ENCODE data around the gene ERC2. TPM values are rescaled to one million over a fixed set of nuclear protein-coding genes. Genes with fewer than 3 reads are reported as not detected.
"Not testable (repeated sequence)": the region's sequence is repeated elsewhere in the genome, so short reads cannot be mapped to it uniquely, and the experiment has no call there.

The ERC2 gene
- total and polyA plus RNA-seq, 2 donors (not counting 3 experiments of a cell fraction or from before 2014, with no cell fraction given), result 5.6 to 15.5 TPM

DNA sequence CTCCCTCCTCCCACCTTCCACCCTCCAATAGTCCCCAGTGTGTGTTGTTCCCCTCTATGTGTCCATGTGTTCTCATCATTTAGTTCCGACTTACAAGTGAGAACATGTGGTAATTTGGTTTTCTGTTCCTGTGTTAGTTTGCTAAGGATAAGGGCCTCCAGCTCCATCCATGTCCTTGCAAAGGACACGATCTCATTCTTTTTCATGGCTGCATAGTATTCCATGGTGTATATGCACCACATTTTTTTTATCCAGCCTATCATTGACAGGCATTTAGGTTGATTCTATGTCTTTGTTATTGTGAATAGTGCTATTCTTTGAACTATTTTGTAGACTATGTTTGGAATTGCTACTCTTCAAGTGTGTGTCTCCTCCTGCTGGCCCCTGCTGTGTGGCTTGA, 206.4 kb downstream of the ERC2 start:
- intact Hi-C loops (cut with micrococcal nuclease); dilution Hi-C loops (cut with MboI; ENCODE audit: extremely low pct_ligation_motif_present, low sequenced_read_pairs); H3K9ac ChIP-seq (replicated peaks; ENCODE audit: extremely low read depth, insufficient read depth, low read length); H3K4me3 ChIP-seq (replicated peaks in 1 of 3; ENCODE audit: insufficient read depth in 1 of 3, low read depth in 1 of 3, low read length in 3 of 3); H3K9me1 ChIP-seq (replicated peaks; ENCODE audit: control insufficient read depth, extremely low read depth, insufficient read depth, low read length); H4K20me1 ChIP-seq (replicated peaks; ENCODE audit: control insufficient read depth, extremely low read depth, insufficient read depth, low read length); H3K9me3 ChIP-seq (replicated peaks; ENCODE audit: control insufficient read depth, insufficient read depth, low read length); BruUV-seq (replicated peaks); POLR2A ChIA-PET; H3K27me3 ChIP-seq (ENCODE audit: control insufficient read depth in 2 of 2, insufficient read depth in 2 of 2, low read length in 2 of 2); H2AFZ ChIP-seq (ENCODE audit: low read depth, low read length); DNase-seq (ENCODE audit: low read depth, low spot score); H3K79me2 ChIP-seq (ENCODE audit: control insufficient read depth, insufficient read depth, low read length); H3K36me3 ChIP-seq (ENCODE audit: control insufficient read depth in 2 of 2, extremely low read depth in 1 of 2, insufficient read depth in 2 of 2, low read length in 2 of 2); FAIRE-seq; H3K4me2 ChIP-seq (ENCODE audit: insufficient read depth, low read length); H3K27ac ChIP-seq (ENCODE audit: insufficient read depth, low read depth, low read length); H3K4me1 ChIP-seq (ENCODE audit: control insufficient read depth, extremely low read depth, insufficient read depth, low read length): not testable (repeated sequence)
- CTCF ChIA-PET, result interaction anchor here (0.7 to 4.6 kb wide), 4 partner anchors 8 to 42 kb away, joined by 3 to 35 read pairs (median 10); no protein-coding TSS in a partner anchor

- ChIA-PET POLR2A (interaction anchor here (0.6 kb wide), 1 partner anchor 75 kb away, joined by 6 read pairs; no protein-coding TSS in a partner anchor), CTCF (interaction anchor here (0.8 to 4.6 kb wide), 6 partner anchors 9 to 218 kb away, joined by 3 to 35 read pairs (median 5); no protein-coding TSS in a partner anchor)
- no peaks in the 10 kb centered on the region for H3K36me3 ChIP-seq (ENCODE audit: control insufficient read depth in 2 of 2, extremely low read depth in 1 of 2, insufficient read depth in 2 of 2, low read length in 2 of 2)
- no peak for DNase-seq (ENCODE audit: low read depth, low spot score)
- no peak overlapping the region for H3K27ac ChIP-seq (ENCODE audit: insufficient read depth, low read depth, low read length)
- H3K9me1 ChIP-seq (replicated peaks; ENCODE audit: control insufficient read depth, extremely low read depth, insufficient read depth, low read length), result no peaks in the 10 kb centered on the region
- no peak overlapping the region for H3K9ac ChIP-seq (replicated peaks; ENCODE audit: extremely low read depth, insufficient read depth, low read length)
- no TSS peak for BruUV-seq (replicated peaks)
- no peaks in the 10 kb centered on the region for H4K20me1 ChIP-seq (replicated peaks; ENCODE audit: control insufficient read depth, extremely low read depth, insufficient read depth, low read length)
- no peak overlapping the region for H3K4me3 ChIP-seq (replicated peaks in 1 of 3; ENCODE audit: insufficient read depth in 1 of 3, low read depth in 1 of 3, low read length in 3 of 3)
- TF ChIP-seq GATA2 (IDR thresholded peaks at IDR 0.05; ENCODE audit: insufficient read depth, insufficient read length, low read depth, low read length) (no peak), POLR2AphosphoS5 (IDR thresholded peaks at IDR 0.05; ENCODE audit: insufficient read depth, low read depth, low read length) (no peak), EZH2 (IDR thresholded peaks at IDR 0.05; ENCODE audit: borderline replicate concordance, low read depth, low read length, severe bottlenecking) (no peak), POLR2A (IDR thresholded peaks at IDR 0.05; ENCODE audit: low read depth, low read length) (no peak), JUN (IDR thresholded peaks at IDR 0.05; ENCODE audit: borderline replicate concordance, insufficient read depth, insufficient read length, low read depth) (no peak)
- TF ChIP-seq, protein P1, sequence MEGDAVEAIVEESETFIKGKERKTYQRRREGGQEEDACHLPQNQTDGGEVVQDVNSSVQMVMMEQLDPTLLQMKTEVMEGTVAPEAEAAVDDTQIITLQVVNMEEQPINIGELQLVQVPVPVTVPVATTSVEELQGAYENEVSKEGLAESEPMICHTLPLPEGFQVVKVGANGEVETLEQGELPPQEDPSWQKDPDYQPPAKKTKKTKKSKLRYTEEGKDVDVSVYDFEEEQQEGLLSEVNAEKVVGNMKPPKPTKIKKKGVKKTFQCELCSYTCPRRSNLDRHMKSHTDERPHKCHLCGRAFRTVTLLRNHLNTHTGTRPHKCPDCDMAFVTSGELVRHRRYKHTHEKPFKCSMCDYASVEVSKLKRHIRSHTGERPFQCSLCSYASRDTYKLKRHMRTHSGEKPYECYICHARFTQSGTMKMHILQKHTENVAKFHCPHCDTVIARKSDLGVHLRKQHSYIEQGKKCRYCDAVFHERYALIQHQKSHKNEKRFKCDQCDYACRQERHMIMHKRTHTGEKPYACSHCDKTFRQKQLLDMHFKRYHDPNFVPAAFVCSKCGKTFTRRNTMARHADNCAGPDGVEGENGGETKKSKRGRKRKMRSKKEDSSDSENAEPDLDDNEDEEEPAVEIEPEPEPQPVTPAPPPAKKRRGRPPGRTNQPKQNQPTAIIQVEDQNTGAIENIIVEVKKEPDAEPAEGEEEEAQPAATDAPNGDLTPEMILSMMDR (IDR thresholded peaks at IDR 0.05; ENCODE audit: extremely low read depth in 1 of 2, insufficient read depth in 1 of 2, low read depth in 1 of 2, low read length in 2 of 2), result no peak
- no peak overlapping the region for H3K4me2 ChIP-seq (ENCODE audit: insufficient read depth, low read length)
- no peaks in the 10 kb centered on the region for H3K79me2 ChIP-seq (ENCODE audit: control insufficient read depth, insufficient read depth, low read length)
- dilution Hi-C loops (cut with MboI; ENCODE audit: extremely low pct_ligation_motif_present, low sequenced_read_pairs) (no loop called here), intact Hi-C loops (cut with micrococcal nuclease) (no loop called here)
- no peaks in the 10 kb centered on the region for H3K9me3 ChIP-seq (replicated peaks; ENCODE audit: control insufficient read depth, insufficient read depth, low read length)
- FAIRE-seq, result no peak
- no peaks in the 10 kb centered on the region for H3K27me3 ChIP-seq (ENCODE audit: control insufficient read depth in 2 of 2, insufficient read depth in 2 of 2, low read length in 2 of 2)
- no peak overlapping the region for H2AFZ ChIP-seq (ENCODE audit: low read depth, low read length)
- H3K4me1 ChIP-seq (ENCODE audit: control insufficient read depth, extremely low read depth, insufficient read depth, low read length), result no peaks in the 10 kb centered on the region
Measured at GRCh38 chr3:56260262-56260661, 208.0 kb downstream of the ERC2 start.
